ENCODE data around the gene PEX11B.

Gene PEX11B

GRCh38 chr1:145963265-145964019 is 44.9 kb upstream of the PEX11B start:
- H3K36me3 ChIP-seq (ENCODE audit: control insufficient read depth, insufficient read depth, low read length): no peaks in the 10 kb centered on the region
- H3K27me3 ChIP-seq (replicated peaks; ENCODE audit: control insufficient read depth, insufficient read depth, low read length): no peaks in the 10 kb centered on the region
- DNase-seq (ENCODE audit: extremely low read depth, insufficient read length): no peak
- no peak for TF ChIP-seq CTCF (IDR thresholded peaks at IDR 0.05; ENCODE audit: insufficient read depth, low read length, poor library complexity, severe bottlenecking)
- peak overlapping the region; percentile 84 for H3K4me3 ChIP-seq (replicated peaks; ENCODE audit: low read depth, low read length)

- Histone ChIP-seq H3K27me3 (replicated peaks; ENCODE audit: control insufficient read depth, insufficient read depth, low read length) (no peaks in the 10 kb centered on the region), H3K36me3 (ENCODE audit: control insufficient read depth, insufficient read depth, low read length) (no peaks in the 10 kb centered on the region), H3K4me3 (replicated peaks; ENCODE audit: low read depth, low read length) (peak overlapping the region; percentile 58)
- DNase-seq (ENCODE audit: extremely low read depth, insufficient read length): peak; percentile 37
- no peak for TF ChIP-seq CTCF (IDR thresholded peaks at IDR 0.05; ENCODE audit: insufficient read depth, low read length, poor library complexity, severe bottlenecking)
Measured at GRCh38 chr1:145962157-145963102, 43.9 kb upstream of the PEX11B start.

GRCh38 chr1:145961425-145962156 is 43.1 kb upstream of the PEX11B start:
- peak overlapping the region; percentile 58 for H3K4me3 ChIP-seq (replicated peaks; ENCODE audit: low read depth, low read length)
- DNase-seq (ENCODE audit: extremely low read depth, insufficient read length): peak; percentile 36
- no peak for TF ChIP-seq CTCF (IDR thresholded peaks at IDR 0.05; ENCODE audit: insufficient read depth, low read length, poor library complexity, severe bottlenecking)
- no peaks in the 10 kb centered on the region for H3K27me3 ChIP-seq (replicated peaks; ENCODE audit: control insufficient read depth, insufficient read depth, low read length)
- no peaks in the 10 kb centered on the region for H3K36me3 ChIP-seq (ENCODE audit: control insufficient read depth, insufficient read depth, low read length)

GRCh38 chr1:145961109-145961424 is 42.5 kb upstream of the PEX11B start:
- DNase-seq (ENCODE audit: extremely low read depth, insufficient read length): no peak
- Histone ChIP-seq H3K27me3 (replicated peaks; ENCODE audit: control insufficient read depth, insufficient read depth, low read length) (no peaks in the 10 kb centered on the region), H3K36me3 (ENCODE audit: control insufficient read depth, insufficient read depth, low read length) (no peaks in the 10 kb centered on the region), H3K4me3 (replicated peaks; ENCODE audit: low read depth, low read length) (peak overlapping the region; percentile 58)
- no peak for TF ChIP-seq CTCF (IDR thresholded peaks at IDR 0.05; ENCODE audit: insufficient read depth, low read length, poor library complexity, severe bottlenecking)

- no peaks in the 10 kb centered on the region for H3K27me3 ChIP-seq (replicated peaks; ENCODE audit: control insufficient read depth, insufficient read depth, low read length)
- no peak for TF ChIP-seq CTCF (IDR thresholded peaks at IDR 0.05; ENCODE audit: insufficient read depth, low read length, poor library complexity, severe bottlenecking)
- H3K36me3 ChIP-seq (ENCODE audit: control insufficient read depth, insufficient read depth, low read length): no peaks in the 10 kb centered on the region
- H3K4me3 ChIP-seq (replicated peaks; ENCODE audit: low read depth, low read length): peak overlapping the region; percentile 58
- DNase-seq (ENCODE audit: extremely low read depth, insufficient read length): peak; percentile 59
Measured at GRCh38 chr1:145960468-145961108, 42.1 kb upstream of the PEX11B start.

Measured in GM06990 (cell line).